HG02642 (cell line): Measurements from ENCODE around the gene HIPK2.
"Not testable (repeated sequence)": the region's sequence is repeated elsewhere in the genome, so short reads cannot be mapped to it uniquely, and the experiment has no call there.

Experiments
- ATAC-seq: cut with Tn5 transposase; IDR thresholded peaks from one replicate; pipeline ENCODE4 v1.9.1; 2021; ENCODE audit warnings: mild to moderate bottlenecking; ENCODE audit not compliant: unreplicated experiment, poor library complexity

The HIPK2 gene

GRCh38 chr7:139560199-139560598 is 217.6 kb downstream of the HIPK2 start:
- ATAC-seq = no peak

DNA sequence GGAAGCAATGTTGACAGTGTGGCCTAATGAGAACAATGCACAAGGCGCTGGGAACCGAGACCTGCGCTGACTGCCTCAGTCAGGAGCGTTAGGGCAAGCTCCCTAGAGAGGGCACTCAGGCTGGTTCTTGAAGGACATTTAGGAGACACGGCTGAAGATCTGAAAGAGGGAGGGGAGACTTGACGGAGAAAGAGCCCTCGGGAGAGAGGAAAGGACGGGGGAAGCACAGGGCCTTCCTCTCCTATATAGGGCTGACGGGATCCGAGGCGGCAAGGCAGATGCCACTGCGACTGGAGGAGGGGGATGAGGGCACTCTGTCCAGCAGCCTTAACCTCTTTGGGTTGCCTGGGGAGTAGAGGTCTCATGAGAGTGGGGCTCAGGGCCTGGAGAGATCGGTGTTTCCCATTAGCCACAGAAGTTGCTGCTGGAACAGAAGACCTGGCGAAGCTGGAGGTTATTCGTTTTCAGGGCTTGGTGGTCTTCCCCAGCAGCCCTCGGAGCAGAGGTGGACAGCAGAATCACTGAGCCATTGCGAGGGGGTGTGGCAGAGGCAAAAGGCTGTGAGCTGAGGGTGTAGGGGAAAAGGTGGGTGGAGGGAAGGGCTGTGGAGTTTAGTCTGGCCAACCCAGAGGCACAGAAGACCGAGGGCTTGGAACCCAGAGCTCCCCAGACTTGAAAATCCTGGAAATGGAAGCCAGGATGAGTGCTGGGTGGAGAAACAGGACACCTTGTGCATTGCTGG is 218.3 kb downstream of the HIPK2 start:
- ATAC-seq = no peak

- no peak for ATAC-seq
Observed at GRCh38 chr7:139557857-139558581, 219.8 kb downstream of the HIPK2 start.

DNA sequence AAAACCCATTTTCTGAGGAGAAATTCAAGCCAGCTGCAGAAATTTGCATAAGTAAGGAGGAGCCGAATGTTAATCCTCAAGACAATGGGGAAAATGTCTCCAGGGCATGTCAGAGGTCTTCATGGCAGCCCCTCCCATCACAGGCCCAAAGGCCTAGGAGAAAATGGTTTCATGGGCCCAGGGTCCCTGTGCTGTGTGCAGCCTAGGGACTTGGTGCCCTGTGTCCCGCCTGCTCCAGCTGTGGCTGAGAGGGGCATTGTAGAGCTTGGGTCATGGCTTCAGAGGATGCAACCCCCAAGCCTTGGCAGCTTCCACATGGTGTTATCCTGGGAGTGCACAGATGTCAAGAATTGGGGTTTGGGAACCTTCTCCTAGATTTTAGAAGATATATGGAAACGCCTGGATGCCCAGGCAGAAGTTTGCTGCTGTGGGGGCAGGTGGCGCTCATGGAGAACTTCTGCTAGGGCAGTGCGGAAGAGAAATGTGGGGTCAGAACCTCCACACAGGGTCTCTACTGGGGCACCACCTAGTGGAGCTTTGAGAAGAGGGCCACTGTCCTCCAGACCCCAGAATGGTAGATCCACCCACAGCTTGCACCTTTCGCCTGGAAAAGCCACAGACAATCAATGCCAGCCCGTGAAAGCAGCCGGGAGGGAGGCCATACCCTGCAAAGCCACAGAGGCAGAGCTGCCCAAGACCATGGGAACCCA is 223.7 kb downstream of the HIPK2 start:
- ATAC-seq = not testable (repeated sequence)

- no peak for ATAC-seq
Observed at GRCh38 chr7:139548302-139549028, 229.3 kb downstream of the HIPK2 start.

GRCh38 chr7:139544645-139545044 is 233.2 kb downstream of the HIPK2 start:
- no peak for ATAC-seq

DNA sequence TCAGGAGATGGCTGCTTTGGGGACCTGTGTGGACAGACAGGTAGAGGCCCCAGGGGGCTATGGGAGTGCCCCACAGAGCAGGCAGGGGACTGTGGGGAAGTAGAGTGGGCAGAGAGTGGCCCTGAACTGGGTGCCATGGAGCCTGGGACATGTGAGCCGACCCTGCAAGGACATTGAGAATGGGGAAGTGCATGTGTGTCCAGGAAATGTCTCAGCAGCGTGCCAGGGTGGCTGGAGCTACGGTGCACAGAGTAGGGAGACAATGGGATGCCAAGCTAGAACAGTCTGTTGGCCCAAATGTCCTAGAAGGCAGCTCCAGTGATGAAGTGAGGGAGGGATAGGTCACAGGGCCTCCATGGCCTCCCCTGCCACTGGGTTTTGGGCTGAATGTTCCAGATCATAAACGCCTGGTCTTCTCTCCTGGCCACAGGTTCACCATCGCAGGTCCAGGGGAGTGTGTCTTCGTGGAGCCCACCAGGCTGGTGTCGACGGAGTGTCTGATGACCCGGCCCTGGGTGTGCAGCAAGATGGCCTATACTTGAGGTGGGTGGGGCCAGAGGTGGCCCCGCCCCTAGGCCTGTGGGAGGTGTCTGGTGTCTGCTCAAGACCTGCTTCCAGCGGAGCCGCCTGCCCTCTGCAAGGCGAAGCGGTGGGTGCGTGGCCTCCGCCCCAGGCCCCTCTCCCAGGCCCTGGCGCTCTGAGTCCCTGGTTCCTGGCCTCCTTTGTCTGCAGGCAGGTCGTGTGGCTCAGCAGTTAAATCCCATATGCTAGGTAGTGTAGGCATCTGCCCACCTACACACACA is 233.8 kb downstream of the HIPK2 start:
- ATAC-seq = no peak

GRCh38 chr7:139542308-139543151 is 235.3 kb downstream of the HIPK2 start:
- ATAC-seq = no peak

- no peak for ATAC-seq
Observed at GRCh38 chr7:139541600-139542307, 236.0 kb downstream of the HIPK2 start.

DNA sequence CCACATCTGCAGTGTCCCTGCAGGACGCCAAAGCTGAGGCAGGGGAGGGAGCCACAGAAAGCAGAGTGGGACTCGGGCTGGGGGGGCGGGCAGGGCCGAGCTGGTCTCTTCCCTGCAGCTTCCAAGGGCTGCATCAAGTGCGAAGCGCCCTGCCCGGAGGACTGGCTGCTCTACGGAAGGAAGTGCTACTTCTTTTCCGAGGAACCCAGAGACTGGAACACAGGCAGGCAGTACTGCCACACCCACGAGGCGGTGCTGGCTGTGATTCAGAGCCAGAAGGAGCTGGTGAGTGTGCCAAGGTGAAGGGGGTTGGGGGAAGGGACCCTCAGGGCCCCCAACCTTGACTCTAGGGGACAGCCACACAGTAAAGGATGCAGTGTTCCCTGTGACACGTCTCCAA is 237.6 kb downstream of the HIPK2 start:
- no peak for ATAC-seq

- ATAC-seq = no peak
Observed at GRCh38 chr7:139538881-139539635, 238.7 kb downstream of the HIPK2 start.

GRCh38 chr7:139536152-139536551 is 241.6 kb downstream of the HIPK2 start:
- ATAC-seq = no peak

- no peak for ATAC-seq
Observed at GRCh38 chr7:139534966-139535651, 242.7 kb downstream of the HIPK2 start.

GRCh38 chr7:139534096-139534495 is 243.7 kb downstream of the HIPK2 start:
- no peak for ATAC-seq

DNA sequence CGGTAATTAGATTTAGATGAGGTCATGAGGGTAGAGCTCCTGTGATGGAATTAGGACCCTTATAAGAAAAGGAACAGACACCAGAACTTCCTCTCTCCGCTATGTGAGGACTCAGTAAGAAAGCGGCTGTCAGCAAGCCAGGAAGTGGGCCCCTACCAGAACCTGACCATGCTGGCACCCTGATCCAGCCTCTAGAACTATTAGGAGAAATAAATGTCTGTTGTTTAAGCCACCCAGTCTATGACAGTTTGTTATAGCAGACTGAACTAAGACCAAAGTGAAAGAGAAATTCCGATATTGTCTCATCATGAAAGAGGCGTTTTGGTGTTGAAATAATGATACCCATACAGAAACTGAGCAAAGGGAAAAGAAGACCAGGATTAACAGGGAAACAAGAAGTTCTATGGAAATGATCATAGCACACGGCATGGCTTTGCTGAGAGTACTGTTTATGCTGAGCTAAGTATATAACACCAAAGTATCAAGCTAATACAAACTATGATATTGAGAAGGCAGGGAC is 245.1 kb downstream of the HIPK2 start:
- ATAC-seq = no peak

GRCh38 chr7:139531094-139531493 is 246.7 kb downstream of the HIPK2 start:
- ATAC-seq = no peak
